A549 (cell line): Measurements from ENCODE around the gene LRRC4C. TPM values are rescaled to one million over a fixed set of nuclear protein-coding genes. Genes with fewer than 3 reads are reported as not detected.

Source experiments
- ATAC-seq, 2 experiments: fragments of 200-7000 bp in 1 of 2; fragments of >200 bp in 1 of 2; cut with Nextera tagmentation in 1 of 2; cut with Tn5 transposase in 1 of 2; 3 replicates each; pipeline versions ENCODE4 v1.8.0 to v1.9.1; 2018 to 2020; ENCODE audit warnings: mild to moderate bottlenecking in 1 of 2, moderate library complexity in 1 of 2
- CTCF ChIA-PET: fragments of 300-600 bp; sonication (Branson Sonifier 250); formaldehyde crosslinking; extraction: SDS; loops from one replicate; lab custom pipeline; 2021; ENCODE audit warnings: antibody characterized with exemption, inconsistent platforms; lab: Yijun Ruan, JAX
- POLR2A ChIA-PET: fragments of 350-600 bp; formaldehyde crosslinking; extraction: SDS; loops from one replicate; lab custom pipeline; 2021; ENCODE audit warnings: antibody characterized with exemption, inconsistent platforms; lab: Yijun Ruan, JAX
- DNase-seq, 2 experiments: peaks; one replicate each; pipeline versions ENCODE4 v3.0.0 to v3.0.0-alpha.2; 2011 to 2016; ENCODE audit warnings: low read depth in 1 of 2, low spot score in 1 of 2
- FAIRE-seq: peaks from 2 replicates; lab custom pipeline; 2011; peaks lifted over from hg19 to GRCh38; lab: Jason Lieb, UNC
- H3K27ac ChIP-seq, 2 experiments: fragments of >200 bp; sonication (Bioruptor Twin); formaldehyde crosslinking; 3 replicates each; pipeline ENCODE4 v1.5.1; 2016 to 2017
- H3K4me1 ChIP-seq: fragments of >200 bp; sonication (Bioruptor Twin); formaldehyde crosslinking; 3 replicates; pipeline ENCODE4 v1.6.1; 2016
- H3K4me2 ChIP-seq: fragments of >200 bp; sonication (Bioruptor Twin); formaldehyde crosslinking; 3 replicates; pipeline ENCODE4 v1.6.1; 2016
- H3K4me3 ChIP-seq: fragments of >200 bp; sonication (Bioruptor Twin); formaldehyde crosslinking; 3 replicates; pipeline ENCODE4 v1.5.1; 2016
- H3K9me3 ChIP-seq: fragments of >200 bp; sonication (Bioruptor Twin); formaldehyde crosslinking; 3 replicates; pipeline ENCODE4 v1.6.1; 2016
- BCL3 ChIP-seq: fragments of >200 bp; sonication (Bioruptor Twin); formaldehyde crosslinking; IDR thresholded peaks from 3 replicates; pipeline ENCODE4 v1.6.1; 2016
- CBX8 ChIP-seq: fragments of 200-600 bp; sonication (generic); IDR thresholded peaks from 2 replicates; pipeline ENCODE4 v1.6.1; 2016
- ELK1 ChIP-seq: fragments of 150-350 bp; IDR thresholded peaks from 2 replicates; pipeline ENCODE4 v1.6.1; 2014; ENCODE audit warnings: low read depth, mild to moderate bottlenecking, low read length
- FOSB ChIP-seq: fragments of 250-450 bp; sonication (Bioruptor Pico); IDR thresholded peaks from 2 replicates; pipeline ENCODE4 v1.5.0; 2020; ENCODE audit warnings: mild to moderate bottlenecking, moderate library complexity
- FOSL2 ChIP-seq, 2 experiments: fragments of 450-650 bp in 1 of 2; fragments of >200 bp in 1 of 2; sonication (Bioruptor Twin) in 1 of 2; formaldehyde crosslinking; IDR thresholded peaks; 2 replicates each; pipeline versions ENCODE4 v1.5.0 to v1.6.1; 2016 to 2020; ENCODE audit warnings: mild to moderate bottlenecking in 1 of 2, moderate library complexity in 1 of 2
- MAX ChIP-seq: IDR thresholded peaks from 2 replicates; pipeline ENCODE4 v1.6.1; 2012
- MAZ ChIP-seq: fragments of 150-350 bp; IDR thresholded peaks from 2 replicates; pipeline ENCODE4 v1.6.1; 2014; ENCODE audit warnings: antibody characterized with exemption, low read depth, low read length, borderline replicate concordance
- NFE2L2 ChIP-seq: fragments of 150-350 bp; conservative IDR thresholded peaks from 2 replicates; pipeline ENCODE4 v1.6.1; 2014; ENCODE audit warnings: low read length
- PHF8 ChIP-seq: fragments of 200-600 bp; sonication (generic); IDR thresholded peaks from 2 replicates; pipeline ENCODE4 v1.6.1; 2016; ENCODE audit warnings: low read depth, mild to moderate bottlenecking, antibody characterized with exemption, moderate library complexity, borderline replicate concordance
- RCOR1 ChIP-seq: fragments of 150-350 bp; IDR thresholded peaks from 2 replicates; pipeline ENCODE4 v1.6.1; 2014; ENCODE audit warnings: antibody characterized with exemption, low read length, low read depth
- REST ChIP-seq: fragments of 200-600 bp; sonication (generic); IDR thresholded peaks from 2 replicates; pipeline ENCODE4 v1.6.1; 2016; ENCODE audit warnings: antibody characterized with exemption, mild to moderate bottlenecking, moderate library complexity
- TP53 ChIP-seq: fragments of 250-450 bp; sonication (Bioruptor Pico); IDR thresholded peaks from 2 replicates; pipeline ENCODE4 v1.5.0; 2021; ENCODE audit warnings: mild to moderate bottlenecking, moderate library complexity
- USF2 ChIP-seq: fragments of 450-650 bp; IDR thresholded peaks from 2 replicates; pipeline ENCODE4 v1.6.1; 2014; ENCODE audit warnings: antibody characterized with exemption
- whole genome bisulfite sequencing: methylation state at CpG from one replicate; pipeline ENCODE4 v1.1.6; 2017; ENCODE audit errors: missing lambda C conversion rate; 5-methylcytosine and 5-hydroxymethylcytosine counted together
- polyA plus RNA-seq, 4 experiments: library from polyadenylated mRNA; depleted of rRNA in 3 of 4; stranded (reverse); fragments of >200 nt; fragmentation: RNase III in 1 of 4; extraction: RNeasy Plus Mini Kit Qiagen cat#74134 plus additional on column Dnase treatment in 1 of 4; gene quantifications; 2 replicates in 3 of 4; 3 replicates in 1 of 4; pipeline ENCODE4 v1.2.3, GENCODE V29; 2011 to 2017

LRRC4C gene
- polyA plus RNA-seq, 2 of the 4 experiments (the other 2 are of a cell fraction), result not detected

- no peak for TF ChIP-seq MAZ
Measured at GRCh38 chr11:40384991-40385390, 1074.5 kb downstream of the LRRC4C start (continued).

- no peak overlapping the region for H3K27ac ChIP-seq
- no peak for FAIRE-seq
- TF ChIP-seq USF2 (no peak), TP53 (CRISPR knock-in tag) (no peak), RCOR1 (no peak), ELK1 (no peak), FOSB (CRISPR knock-in tag) (no peak), REST (no peak), MAX (no peak), BCL3 (no peak), FOSL2 (IDR thresholded peaks at IDR 0.05) (no peak), FOSL2 (CRISPR knock-in tag; IDR thresholded peaks at IDR 0.05) (no peak)
- TF ChIP-seq, all 56 proteins: peak for 0
- H3K4me3 ChIP-seq, result no peak overlapping the region
- DNase-seq, result no peak
- ChIA-PET POLR2A (no interaction called here), CTCF (no interaction called here)
- no peak overlapping the region for H3K4me2 ChIP-seq
- H3K4me1 ChIP-seq, result no peaks in the 10 kb centered on the region
- ATAC-seq, result no peak
- 68% methylated on average over 3 of the region's 3 CpGs for WGBS
- no peaks in the 10 kb centered on the region for H3K9me3 ChIP-seq
Measured at GRCh38 chr11:40381481-40381880, 1078.0 kb downstream of the LRRC4C start.

GRCh38 chr11:40380835-40381234 lies 1078.6 kb downstream of the LRRC4C start:
- DNase-seq, result no peak
- Histone ChIP-seq H3K4me2 (no peak overlapping the region), H3K9me3 (no peaks in the 10 kb centered on the region), H3K4me3 (no peak overlapping the region)
- FAIRE-seq, result no peak
- ChIA-PET POLR2A (no interaction called here), CTCF (no interaction called here)
- TF ChIP-seq CBX8 (no peak), BCL3 (no peak), NFE2L2 (no peak), PHF8 (no peak)
- TF ChIP-seq, all 56 proteins: peak for 0
- no peaks in the 10 kb centered on the region for H3K4me1 ChIP-seq
- no peak overlapping the region for H3K27ac ChIP-seq
- ATAC-seq, result no peak
- WGBS, result 69% methylated on average over 5 of the region's 5 CpGs
